DMS53 treated with DMSO at 0.1 percent for 48 hours (cell line): Measurements from ENCODE around the gene KIF22.
"Not testable (repeated sequence)": the region's sequence is repeated elsewhere in the genome, so short reads cannot be mapped to it uniquely, and the experiment has no call there.

Experiments
- DNase-seq: peaks from one replicate; lab custom pipeline; 2025; ENCODE audit not compliant: unreplicated experiment; lab: John Stamatoyannopoulos, UW

KIF22 gene

DNA sequence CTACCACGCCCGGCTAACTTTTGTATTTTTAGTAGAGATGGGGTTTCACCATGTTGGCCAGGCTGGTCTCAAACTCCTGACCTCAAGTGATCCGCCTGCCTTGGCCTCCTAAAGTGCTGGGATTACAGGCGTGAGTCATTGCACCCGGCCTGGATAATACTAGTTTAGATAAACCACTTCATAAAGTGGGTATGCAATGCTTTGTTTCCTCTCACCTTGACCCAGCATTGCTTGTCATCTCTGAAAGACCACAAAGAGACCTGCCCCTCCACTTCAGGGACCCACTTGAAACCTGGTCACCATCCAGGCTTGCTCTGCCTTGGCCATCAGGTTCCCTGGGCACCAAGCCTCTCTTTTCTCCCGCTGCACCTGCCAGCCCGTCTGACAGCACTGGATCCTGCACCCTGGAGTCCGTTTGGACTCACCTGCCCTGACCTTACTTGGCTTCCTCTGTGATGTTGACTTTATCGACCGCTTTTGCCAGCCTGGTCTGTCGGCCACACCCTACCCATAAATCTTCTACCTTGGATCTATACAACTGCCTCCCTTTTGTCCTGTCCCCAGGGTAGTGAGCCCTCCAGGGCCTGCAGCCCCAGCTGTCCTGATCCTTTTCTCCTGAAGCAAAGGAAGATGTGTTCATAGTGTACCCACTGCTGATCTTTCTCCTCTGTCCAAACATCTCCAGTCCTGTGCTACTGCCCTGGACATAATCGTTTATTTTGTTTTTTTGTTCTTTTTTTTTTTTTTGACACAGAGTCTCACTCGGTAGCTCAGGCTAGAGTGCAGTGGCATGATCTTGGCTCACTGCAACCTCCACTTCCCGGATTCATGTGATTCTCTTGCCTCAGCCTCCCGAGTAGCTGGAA, 25.2 kb upstream of the KIF22 start:
- peak; percentile 79 for DNase-seq

DNA sequence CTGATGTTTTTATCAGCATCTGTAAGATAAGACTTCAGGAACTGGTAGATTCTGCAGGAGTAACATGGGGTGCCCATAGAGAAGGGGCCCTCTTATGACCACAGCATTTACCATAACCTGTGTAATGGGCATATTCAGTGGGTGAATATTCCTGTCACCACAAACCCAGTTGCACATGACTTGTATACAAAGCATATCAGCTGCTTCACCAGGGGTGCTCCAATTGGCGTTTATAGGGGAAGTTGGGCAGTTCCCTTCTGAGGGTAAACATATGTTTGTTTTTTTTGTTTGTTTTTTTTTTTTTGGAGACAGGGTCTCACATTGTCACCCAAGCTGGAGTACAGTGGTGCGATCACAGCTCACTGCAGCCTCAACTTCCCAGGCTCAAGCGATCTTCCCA, 24.0 kb upstream of the KIF22 start:
- no peak for DNase-seq

DNA sequence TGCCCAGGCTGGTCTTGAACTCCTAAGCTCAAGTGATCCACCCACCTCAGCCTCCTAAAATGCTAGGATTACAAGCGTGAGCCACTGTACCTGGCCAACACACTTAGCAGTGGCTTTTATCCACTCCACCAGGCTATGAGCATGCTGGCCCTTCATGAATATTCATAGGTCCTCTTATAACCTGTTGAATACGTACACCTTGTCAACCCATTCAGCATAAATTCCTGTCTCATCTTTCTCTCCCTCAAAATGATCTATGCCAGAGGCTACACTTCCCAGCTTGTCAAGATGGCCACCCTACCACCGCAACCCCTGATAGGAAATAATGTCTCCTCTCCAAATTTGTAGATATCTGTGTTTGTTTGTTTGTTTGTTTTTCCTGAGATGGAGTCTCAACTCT, 23.5 kb upstream of the KIF22 start:
- no peak for DNase-seq

DNA sequence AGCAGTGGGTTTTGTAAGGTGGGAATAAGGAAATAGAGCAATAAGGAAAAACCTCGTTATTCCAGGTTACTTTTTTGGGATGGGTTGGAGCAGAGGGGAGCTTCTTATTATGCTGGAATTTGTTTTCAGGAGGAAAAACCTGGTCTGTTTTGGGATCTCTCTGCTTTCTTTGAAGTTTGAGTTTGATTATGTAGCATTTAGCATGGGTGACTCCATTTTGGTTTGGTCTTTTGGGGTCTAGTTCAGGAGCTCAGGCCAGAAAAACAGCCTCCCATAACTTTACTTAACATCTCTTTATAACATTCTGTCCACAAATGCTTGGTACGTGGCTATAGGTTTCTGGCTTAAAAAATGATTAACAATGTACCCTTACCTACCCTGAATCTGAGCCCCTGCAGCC, 21.0 kb upstream of the KIF22 start:
- DNase-seq = no peak

DNA sequence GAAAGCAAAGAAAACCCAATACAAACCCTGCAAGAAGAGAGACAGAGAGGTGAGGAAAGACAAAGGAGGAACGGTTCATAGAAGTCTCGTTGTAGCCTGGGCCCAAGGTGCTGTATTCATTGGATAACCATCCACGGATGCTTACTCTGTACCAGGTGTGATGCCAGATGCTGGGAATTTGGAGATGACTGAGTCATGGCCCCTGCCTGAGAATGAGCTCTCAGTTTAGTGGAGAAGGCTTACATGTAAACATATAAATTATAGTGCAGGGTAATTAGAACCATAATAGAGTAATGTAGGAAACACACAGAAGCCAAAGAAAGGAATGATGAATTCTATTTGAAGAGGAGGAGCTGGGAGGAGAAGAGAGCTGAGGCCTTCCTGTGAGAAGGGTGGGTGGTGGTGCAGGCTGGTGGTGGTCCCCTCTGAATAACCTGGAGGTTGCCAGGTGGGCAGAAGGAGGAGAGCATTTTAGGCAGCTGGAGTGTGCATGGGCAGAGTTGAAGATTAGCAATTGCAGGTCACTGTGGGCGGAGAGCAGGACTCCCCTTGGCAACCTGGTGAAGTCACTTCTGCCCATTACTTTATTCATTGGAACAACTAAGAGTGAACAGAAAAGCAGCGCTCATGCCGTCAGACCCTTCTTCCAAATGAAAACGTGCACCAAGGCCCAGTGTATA, 20.2 kb upstream of the KIF22 start:
- DNase-seq = no peak

DNA sequence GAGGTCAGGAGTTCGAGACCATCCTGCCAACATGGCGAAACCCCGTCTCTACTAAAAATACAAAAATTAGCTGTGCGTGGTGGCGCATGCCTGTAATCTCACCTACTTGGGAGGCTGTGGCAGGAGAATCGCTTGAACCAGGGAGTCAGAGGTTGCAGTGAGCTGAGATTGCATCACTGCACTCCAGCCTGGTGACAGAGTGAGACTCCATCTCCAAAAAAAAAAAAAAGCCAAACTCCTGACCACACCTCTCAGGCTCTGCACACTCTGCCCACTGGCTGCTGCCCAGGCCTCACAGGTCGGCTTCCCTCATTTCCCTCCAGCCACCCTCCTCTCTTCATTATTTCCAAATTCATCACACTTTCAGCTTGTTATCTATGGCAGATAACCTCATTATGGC, 18.2 kb upstream of the KIF22 start:
- not testable (repeated sequence) for DNase-seq

DNA sequence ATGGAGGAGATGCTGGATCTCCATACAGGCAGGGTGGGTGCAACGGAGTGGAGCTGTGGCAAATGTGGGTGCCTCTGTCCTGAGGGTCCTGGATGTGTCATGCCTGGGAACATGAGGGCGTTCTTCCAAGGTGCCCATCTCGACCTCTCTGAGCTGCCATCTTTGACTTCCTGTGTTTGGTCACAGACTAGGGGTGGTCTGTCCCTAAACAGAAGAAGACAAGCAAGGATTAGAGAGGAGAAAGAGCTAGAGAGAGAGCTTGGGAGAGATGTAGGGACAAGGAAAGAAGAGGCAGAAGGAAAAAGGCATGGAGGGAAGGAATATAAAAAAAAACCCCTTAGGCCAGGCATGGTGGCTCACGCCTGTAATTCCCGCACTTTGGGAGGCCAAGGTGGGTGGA, 15.8 kb upstream of the KIF22 start:
- DNase-seq = no peak

DNA sequence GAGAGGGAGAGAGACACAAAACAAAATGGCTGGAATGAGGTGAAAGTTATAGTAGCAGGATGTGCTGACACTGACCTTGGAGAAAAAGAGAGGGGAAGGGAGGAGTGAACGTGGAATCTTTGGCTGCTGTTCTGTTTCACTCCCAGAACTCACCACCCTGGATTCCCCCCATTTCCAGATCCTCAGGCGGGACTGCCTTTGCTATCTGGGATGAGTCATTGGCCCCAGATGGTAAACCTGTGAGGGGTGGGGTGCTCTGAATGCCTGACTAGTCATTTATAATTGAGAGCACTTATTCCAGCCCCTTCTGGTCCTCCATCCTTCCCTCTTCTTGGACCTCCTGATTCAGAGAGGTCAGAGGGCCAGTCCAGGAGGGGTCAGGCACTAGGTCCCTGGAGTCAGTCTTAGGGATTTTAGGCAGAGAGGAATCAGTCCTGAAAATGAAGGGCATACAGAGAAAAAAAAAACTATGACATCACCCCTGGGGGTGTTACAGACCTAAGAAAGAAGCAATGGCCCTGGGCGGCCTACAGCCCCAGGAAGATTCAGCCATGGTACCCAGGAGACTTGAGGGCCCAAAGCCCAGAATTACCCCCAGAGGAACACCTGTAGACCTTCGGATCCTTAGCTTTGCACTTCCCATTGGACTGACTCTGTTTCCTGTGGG, 14.7 kb upstream of the KIF22 start:
- no peak for DNase-seq

DNA sequence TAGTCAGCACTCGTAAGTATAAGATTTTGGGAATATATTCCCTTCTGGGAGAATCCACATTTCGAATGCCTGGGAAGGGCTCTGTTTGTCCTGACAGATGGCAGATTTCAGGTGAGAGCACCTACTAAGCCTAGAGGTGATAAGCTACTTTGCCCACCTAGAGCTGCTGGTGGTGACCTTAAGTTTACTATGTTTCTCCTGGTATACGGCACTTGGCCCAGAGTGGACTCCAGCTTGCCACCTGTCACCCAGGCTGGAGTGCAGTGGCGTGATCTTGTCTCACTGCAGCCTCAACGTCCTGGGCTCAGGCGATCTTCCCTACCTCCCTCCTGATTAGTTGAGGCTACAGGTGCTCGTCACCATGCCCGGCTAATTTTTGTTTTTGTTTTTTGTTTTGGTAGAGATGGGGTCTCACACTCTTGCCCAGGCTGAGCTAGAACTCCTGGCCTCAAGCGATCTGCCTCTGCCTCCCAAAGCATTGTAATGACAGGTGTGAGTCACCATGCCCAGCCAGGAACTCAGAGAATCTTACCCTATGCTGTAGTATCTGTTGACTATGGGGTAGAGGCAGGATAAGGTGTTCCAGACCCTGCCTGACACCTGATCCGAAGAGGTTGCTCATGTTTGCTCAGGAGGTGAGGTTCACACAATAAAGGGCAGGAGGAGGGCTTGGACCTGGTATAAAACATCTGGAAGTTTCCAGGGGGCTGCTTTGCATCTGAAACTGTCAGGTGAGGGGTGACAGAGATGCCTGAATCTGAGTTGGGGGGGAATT, 12.8 kb upstream of the KIF22 start, which contains the start of gene ZG16:
TSS of gene ZG16 (plus strand) at position 681 of the 775 bp plus-strand sequence. CDS start 1,011 bp downstream, outside the sequence.
- DNase-seq = no peak

DNA sequence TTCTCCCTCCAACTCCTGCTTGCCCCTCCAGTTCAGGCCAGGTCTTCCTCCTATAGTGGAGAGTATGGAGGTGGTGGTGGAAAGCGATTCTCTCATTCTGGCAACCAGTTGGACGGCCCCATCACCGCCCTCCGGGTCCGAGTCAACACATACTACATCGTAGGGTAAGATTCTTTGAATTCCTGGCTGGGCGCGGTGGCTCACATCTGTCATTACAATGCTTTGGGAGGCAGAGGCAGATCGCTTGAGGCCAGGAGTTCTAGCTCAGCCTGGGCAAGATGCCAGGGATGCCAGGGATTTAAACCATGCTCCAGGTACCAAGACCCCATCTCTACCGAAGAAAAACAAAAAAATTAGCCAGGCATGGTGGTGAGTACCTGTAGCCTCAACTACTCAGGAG, 11.1 kb upstream of the KIF22 start:
- DNase-seq = no peak

DNA sequence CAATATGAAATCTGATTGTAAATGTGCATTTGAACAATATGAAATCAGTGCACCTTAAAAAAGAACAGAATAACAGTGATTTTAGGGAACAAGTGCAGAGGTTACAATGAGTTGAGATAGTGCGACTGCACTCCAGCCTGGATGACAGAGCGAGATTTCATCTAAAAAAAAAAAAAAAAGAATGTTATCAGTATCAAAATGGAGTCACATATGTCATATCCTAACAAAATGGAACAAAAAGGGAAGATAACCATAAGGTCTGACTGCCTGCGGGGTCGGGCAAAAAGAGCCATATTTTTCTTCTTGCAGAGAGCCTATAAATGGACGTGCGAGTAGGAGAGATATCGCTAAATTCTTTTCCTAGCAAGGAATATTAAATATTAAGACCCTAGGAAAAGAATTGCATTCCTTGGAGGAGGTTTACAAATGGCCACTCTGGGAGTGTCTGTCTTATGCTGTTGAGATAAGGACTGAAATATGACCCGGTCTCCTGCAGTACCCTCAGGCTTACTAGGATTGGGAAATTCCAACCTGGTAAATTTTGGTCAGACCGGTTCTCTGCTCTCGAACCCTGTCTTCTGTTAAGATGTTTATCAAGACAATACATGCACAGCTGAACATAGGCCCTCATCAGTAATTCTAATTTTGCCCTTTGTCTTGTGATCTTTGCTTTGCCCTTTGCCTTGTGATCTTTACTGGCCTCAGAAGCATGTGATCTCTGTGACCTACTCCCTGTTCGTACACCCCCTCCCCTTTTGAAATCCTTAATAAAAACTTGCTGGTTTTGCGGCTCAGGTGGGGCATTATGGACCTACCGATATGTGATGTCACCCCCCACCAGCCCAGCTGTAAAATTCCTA, 7.2 kb upstream of the KIF22 start:
- not testable (repeated sequence) for DNase-seq

DNA sequence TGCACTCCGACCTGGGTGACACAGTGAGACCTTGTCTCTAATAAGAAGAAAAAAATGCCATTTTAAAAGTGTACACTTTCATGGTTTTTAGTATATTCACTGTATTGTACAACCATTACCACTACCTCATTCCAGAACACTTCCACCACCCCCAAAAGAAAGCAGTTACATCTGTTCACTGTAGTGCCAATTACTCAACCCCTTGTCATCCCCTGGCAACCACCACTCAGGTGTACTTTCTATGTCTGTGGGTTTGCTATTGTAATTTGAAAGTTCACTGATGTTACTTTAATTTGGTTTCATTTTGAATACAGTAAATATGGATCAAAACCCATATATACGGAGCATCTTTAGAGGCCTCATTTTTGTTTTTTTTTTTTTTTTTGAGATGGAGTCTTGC, 6.4 kb upstream of the KIF22 start:
- no peak for DNase-seq

DNA sequence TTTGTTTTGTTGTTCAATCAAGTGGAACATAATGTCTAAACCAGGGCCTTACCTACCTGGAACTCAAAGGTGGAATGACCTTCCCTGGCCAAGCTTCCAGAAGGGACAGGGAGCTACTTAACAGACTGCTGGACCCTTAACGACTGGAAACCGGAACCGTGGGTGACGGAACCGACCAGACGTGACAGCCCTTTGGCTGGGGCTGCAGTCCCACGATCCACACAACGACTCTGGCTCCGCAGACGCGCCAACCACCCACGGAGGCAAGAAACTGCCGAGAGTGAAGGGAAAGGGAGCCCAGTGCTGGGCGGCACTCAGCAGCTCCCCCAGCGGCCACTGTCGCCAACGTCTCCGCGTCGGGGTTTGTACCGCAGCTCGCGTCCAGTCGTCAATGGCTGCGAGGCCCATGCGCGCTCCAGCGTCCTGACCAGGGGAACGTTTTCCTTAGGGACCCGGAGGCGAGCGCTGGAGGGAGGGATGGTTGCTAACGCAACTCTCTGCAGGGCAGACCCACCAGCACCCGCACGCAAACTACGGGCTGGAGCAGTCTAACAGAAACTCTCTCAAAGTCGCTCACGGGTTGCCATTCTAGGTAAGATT, 5.5 kb upstream of the KIF22 start:
- DNase-seq = no peak

DNA sequence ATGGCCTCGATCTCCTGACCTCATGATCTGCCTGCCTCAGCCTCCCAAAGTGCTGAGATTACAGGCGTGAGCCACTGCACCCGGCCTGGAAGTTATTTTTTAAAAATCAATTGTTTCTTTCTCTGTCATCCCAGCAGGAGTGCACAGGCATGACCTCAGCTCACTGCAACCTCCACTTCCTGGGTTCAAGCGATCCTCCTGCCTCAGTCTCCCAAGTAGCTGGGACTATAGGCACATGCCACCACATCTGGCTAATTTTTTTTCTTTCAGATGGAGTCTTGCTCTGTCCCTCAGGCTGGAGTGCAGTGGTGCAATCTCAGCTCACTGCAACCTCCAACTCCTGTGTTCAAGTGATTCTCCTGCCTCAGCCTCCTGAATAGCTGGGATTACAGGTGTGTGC, 3.4 kb upstream of the KIF22 start:
- not testable (repeated sequence) for DNase-seq

DNA sequence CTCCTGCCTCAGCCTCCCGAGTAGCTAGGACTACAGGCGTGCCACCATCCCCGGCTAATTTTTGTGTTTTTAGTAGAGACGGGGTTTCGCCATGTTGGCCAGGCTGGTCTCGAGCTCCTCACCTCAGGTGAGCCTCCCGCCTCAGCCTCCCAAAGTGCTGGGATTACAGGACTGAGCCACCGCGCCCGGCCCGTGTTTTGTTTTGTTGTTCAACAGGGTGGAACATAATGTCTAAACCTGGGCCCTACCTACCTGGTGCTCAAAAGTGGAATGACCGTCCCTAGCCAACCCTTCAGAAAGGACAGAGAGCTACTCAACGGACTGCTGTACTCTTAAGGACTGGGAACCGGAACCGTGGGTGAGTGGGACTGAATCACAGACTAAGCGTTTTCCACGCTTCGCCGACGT, 772 bp upstream of the KIF22 start:
- DNase-seq = no peak

DNA sequence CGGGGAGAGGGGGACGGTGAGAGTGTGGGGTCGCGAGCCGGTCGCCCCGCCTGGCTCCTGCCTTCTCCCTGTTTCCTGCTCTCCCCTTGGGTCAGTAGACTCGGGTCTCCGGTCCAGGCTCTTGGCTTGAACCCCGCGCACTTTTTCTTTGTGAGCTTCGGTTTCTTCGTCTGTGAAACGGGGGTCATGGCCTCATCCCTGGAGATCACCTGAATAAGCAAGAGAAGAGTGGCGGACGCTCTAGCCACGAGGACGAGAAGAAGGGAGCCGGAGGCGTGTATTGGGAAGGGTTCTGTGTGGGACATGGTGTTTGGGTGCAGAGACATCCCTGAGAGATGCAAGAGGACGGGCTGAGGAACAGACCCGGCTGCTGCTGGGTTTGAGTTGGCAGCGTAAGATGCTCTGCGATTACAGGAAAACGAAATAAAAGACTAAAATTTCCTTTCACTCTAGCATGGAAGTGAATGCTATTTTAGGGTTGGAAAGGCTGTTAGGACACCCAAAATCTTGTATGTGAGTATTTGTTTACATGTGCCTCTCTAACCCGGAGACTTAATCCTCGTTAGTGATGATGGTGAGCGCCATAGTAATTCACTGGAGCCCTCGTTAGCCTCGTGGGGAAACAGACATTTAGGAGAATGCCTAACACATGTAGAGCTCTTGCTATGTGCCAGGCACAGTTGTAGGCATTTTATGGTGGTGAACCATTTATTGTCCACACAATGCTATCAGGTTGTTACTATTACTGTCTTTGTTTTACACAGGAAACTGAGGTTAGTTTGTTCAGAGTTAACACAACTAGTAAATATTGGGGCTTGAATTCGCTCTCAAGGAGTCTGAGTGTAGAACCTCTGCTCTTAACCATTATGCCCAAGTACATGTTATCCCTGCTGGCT, 646 bp downstream of the KIF22 start:
- DNase-seq = no peak

DNA sequence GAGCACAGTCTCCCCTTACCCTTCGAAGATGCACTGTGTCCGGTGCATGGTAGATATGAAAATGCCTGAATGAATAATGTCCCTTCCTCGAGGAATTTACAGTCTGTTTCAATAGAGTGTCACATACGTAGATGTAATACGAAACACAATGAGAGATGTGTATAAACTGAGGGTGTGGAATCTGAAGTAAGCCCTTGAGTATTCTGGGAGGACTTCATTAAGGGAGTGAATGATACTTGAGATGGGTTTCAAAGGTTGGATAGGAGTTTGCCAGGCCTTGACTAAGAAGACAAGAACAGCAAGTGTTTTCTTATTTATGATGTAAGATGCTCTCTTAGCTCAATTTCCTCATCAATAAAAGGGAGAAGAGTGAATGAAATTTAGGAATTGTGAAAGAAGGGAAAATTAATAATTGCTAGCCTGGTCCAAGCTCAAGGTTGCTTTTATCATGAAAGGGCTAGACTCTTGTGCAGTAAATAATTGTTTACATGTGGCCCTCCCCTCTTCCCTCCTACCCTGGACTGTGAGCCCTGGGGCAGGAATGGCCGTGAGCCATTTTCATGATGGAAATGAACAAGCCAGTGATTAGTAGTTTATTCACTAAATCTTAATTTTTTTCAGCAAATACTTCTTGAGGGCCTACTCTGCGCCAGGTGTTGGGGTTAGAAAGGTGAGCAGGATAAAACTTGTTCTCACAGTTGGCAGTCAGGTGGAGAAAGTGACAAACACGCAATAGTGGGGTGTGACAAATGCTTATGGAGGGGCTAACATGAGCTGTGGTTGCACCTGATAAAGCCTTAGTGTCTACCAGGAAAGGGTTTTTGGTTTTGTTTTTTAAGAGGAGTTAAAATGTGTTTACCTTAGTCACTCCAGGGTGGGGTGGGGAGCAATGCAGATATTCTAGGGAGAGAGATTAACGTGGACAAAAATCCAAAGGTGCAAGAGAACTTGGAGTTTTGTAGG, 1.6 kb downstream of the KIF22 start:
- DNase-seq = no peak

DNA sequence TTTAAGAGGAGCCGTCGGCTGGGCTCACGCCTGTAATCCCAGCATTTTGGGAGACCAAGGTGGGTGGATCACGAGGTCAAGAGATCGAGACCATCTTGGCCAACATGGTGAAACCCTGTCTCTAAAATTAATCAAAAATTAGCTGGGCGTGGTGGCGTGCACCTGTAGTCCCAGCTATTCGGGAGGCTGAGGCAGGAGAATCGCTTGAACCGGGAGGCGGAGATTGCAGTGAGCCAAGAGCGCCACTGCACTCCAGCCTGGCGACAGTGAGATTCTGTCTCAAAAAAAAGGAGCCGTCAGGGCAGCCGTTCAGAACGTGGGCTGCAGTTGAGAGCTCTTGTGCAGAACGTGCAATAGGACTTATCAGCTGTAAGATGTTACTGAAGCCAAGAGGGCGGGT, 2.6 kb downstream of the KIF22 start:
- not testable (repeated sequence) for DNase-seq
